HEK293 (cell line): ENCODE data around the gene CDK19.
A peak's percentile ranks its signal among the peaks of the same experiment; 100 is the strongest.

Source experiments
- CTCF ChIA-PET: fragments of 350-600 bp; formaldehyde crosslinking; extraction: SDS; loops from one replicate; lab custom pipeline; 2021; ENCODE audit warnings: antibody characterized with exemption; lab: Yijun Ruan, JAX
- POLR2A ChIA-PET: fragments of 300-600 bp; formaldehyde crosslinking; extraction: SDS; loops from one replicate; lab custom pipeline; 2020; ENCODE audit warnings: antibody characterized with exemption, inconsistent platforms; lab: Yijun Ruan, JAX
- H3K27ac ChIP-seq: fragments of 200-500 bp; sonication (Bioruptor generic); 2 replicates; pipeline ENCODE4 v1.5.1; 2014; ENCODE audit warnings: low read depth, low read length, control low read depth, inconsistent platforms; ENCODE audit errors: extremely low read depth
- H3K36me3 ChIP-seq, 2 experiments: fragments of 200-500 bp in 1 of 2; sonication (Bioruptor generic) in 1 of 2; 1 replicate in 1 of 2; 2 replicates in 1 of 2; pipeline ENCODE4 v1.5.1; 2014 to 2017; ENCODE audit warnings: inconsistent platforms in 2 of 2, low read length in 2 of 2; ENCODE audit not compliant: control insufficient read depth in 2 of 2, insufficient read depth in 1 of 2
- H3K4me1 ChIP-seq: fragments of 200-500 bp; sonication (Bioruptor generic); 2 replicates; pipeline ENCODE4 v1.5.1; 2014; ENCODE audit warnings: mild to moderate bottlenecking, low read length, inconsistent platforms; ENCODE audit not compliant: control insufficient read depth, insufficient read depth
- H3K4me3 ChIP-seq: 2 replicates; pipeline ENCODE4 v1.5.1; 2011; ENCODE audit warnings: low read depth, mild to moderate bottlenecking, control low read depth, low read length, moderate library complexity
- H3K9me3 ChIP-seq: fragments of 200-500 bp; sonication (Bioruptor generic); 2 replicates; pipeline ENCODE4 v1.5.1; 2014; ENCODE audit warnings: low read depth, low read length, inconsistent platforms; ENCODE audit not compliant: control insufficient read depth, insufficient read depth
- AEBP2 ChIP-seq: fragments of 450-650 bp; formaldehyde crosslinking; IDR thresholded peaks from 2 replicates; pipeline ENCODE4 v1.5.1; 2016; ENCODE audit warnings: missing biosample characterization, missing genetic modification characterization, borderline replicate concordance
- GFI1B ChIP-seq: fragments of 450-650 bp; formaldehyde crosslinking; IDR thresholded peaks from 2 replicates; pipeline ENCODE4 v1.5.1; 2016; ENCODE audit warnings: missing biosample characterization, missing genetic modification characterization
- GLI4 ChIP-seq: fragments of 450-650 bp; formaldehyde crosslinking; IDR thresholded peaks from 2 replicates; pipeline ENCODE4 v1.5.1; 2016; ENCODE audit warnings: missing biosample characterization, missing genetic modification characterization
- MEIS1 ChIP-seq: sonication (generic); formaldehyde crosslinking; IDR thresholded peaks from 2 replicates; pipeline ENCODE4 v1.8.1; 2022; ENCODE audit warnings: missing genetic modification reagents, mild to moderate bottlenecking, borderline replicate concordance
- PRDM1 ChIP-seq: fragments of 450-650 bp; formaldehyde crosslinking; IDR thresholded peaks from 2 replicates; pipeline ENCODE4; 2016; ENCODE audit warnings: missing biosample characterization, missing genetic modification characterization
- SCRT2 ChIP-seq: fragments of 450-650 bp; formaldehyde crosslinking; IDR thresholded peaks from 2 replicates; pipeline ENCODE4 v1.5.1; 2016; ENCODE audit warnings: missing biosample characterization, missing genetic modification characterization
- ZBTB20 ChIP-seq: fragments of 450-650 bp; formaldehyde crosslinking; IDR thresholded peaks from 2 replicates; pipeline ENCODE4 v1.5.1; 2016; ENCODE audit warnings: missing biosample characterization, missing genetic modification characterization
- ZEB2 ChIP-seq: fragments of 450-650 bp; formaldehyde crosslinking; IDR thresholded peaks from 2 replicates; pipeline ENCODE4 v1.5.1; 2016; ENCODE audit warnings: missing biosample characterization, missing genetic modification characterization
- ZFP69B ChIP-seq: fragments of 450-650 bp; formaldehyde crosslinking; IDR thresholded peaks from 2 replicates; pipeline ENCODE4 v1.5.1; 2016; ENCODE audit warnings: missing biosample characterization, missing genetic modification characterization
- ZNF133 ChIP-seq: fragments of 450-650 bp; formaldehyde crosslinking; IDR thresholded peaks from 2 replicates; pipeline ENCODE4 v1.5.1; 2016; ENCODE audit warnings: missing biosample characterization, missing genetic modification characterization
- ZNF169 ChIP-seq: fragments of 450-650 bp; formaldehyde crosslinking; IDR thresholded peaks from 2 replicates; pipeline ENCODE4 v1.5.1; 2016; ENCODE audit warnings: missing biosample characterization, missing genetic modification characterization
- ZNF350 ChIP-seq: fragments of 450-650 bp; formaldehyde crosslinking; IDR thresholded peaks from 2 replicates; pipeline ENCODE4 v1.5.0; 2017; ENCODE audit warnings: missing biosample characterization, mild to moderate bottlenecking, missing genetic modification characterization
- ZNF37A ChIP-seq: fragments of 450-650 bp; IDR thresholded peaks from 2 replicates; pipeline ENCODE4 v1.5.1; 2018; ENCODE audit warnings: missing biosample characterization, missing genetic modification characterization
- ZNF596 ChIP-seq: fragments of 450-650 bp; IDR thresholded peaks from 2 replicates; pipeline ENCODE4 v1.5.0; 2018; ENCODE audit warnings: missing biosample characterization, mild to moderate bottlenecking, missing genetic modification characterization, moderate library complexity
- ZNF621 ChIP-seq: fragments of 450-650 bp; formaldehyde crosslinking; IDR thresholded peaks from 2 replicates; pipeline ENCODE4 v1.5.1; 2017; ENCODE audit warnings: missing biosample characterization, missing genetic modification characterization
- ZNF654 ChIP-seq: fragments of 450-650 bp; formaldehyde crosslinking; IDR thresholded peaks from 2 replicates; pipeline ENCODE4 v1.5.1; 2016; ENCODE audit warnings: low read depth, missing biosample characterization, missing genetic modification characterization
- ZNF677 ChIP-seq: fragments of 450-650 bp; IDR thresholded peaks from 2 replicates; pipeline ENCODE4 v1.5.0; 2018; ENCODE audit warnings: missing biosample characterization, mild to moderate bottlenecking, missing genetic modification characterization, moderate library complexity
- ZNF76 ChIP-seq: fragments of 450-650 bp; formaldehyde crosslinking; IDR thresholded peaks from 2 replicates; pipeline ENCODE4; 2016; ENCODE audit warnings: low read depth, missing biosample characterization, missing genetic modification characterization, borderline replicate concordance
- ZNF830 ChIP-seq: fragments of 450-650 bp; IDR thresholded peaks from 2 replicates; pipeline ENCODE4 v1.5.0; 2018; ENCODE audit warnings: missing biosample characterization, missing genetic modification characterization, low read depth, mild to moderate bottlenecking, moderate library complexity
- ZNF837 ChIP-seq: fragments of 450-650 bp; formaldehyde crosslinking; IDR thresholded peaks from 2 replicates; pipeline ENCODE4 v1.5.1; 2016; ENCODE audit warnings: missing biosample characterization, missing genetic modification characterization
- TF ChIP-seq, protein P1 (sequence below): fragments of 450-650 bp; formaldehyde crosslinking; IDR thresholded peaks from 2 replicates; pipeline ENCODE4 v1.5.1; 2016; ENCODE audit warnings: missing biosample characterization, missing genetic modification characterization
- TF ChIP-seq, protein P2 (sequence below): fragments of 450-650 bp; formaldehyde crosslinking; IDR thresholded peaks from 2 replicates; pipeline ENCODE4 v1.5.1; 2016; ENCODE audit warnings: missing biosample characterization, missing genetic modification characterization

CDK19 gene

DNA sequence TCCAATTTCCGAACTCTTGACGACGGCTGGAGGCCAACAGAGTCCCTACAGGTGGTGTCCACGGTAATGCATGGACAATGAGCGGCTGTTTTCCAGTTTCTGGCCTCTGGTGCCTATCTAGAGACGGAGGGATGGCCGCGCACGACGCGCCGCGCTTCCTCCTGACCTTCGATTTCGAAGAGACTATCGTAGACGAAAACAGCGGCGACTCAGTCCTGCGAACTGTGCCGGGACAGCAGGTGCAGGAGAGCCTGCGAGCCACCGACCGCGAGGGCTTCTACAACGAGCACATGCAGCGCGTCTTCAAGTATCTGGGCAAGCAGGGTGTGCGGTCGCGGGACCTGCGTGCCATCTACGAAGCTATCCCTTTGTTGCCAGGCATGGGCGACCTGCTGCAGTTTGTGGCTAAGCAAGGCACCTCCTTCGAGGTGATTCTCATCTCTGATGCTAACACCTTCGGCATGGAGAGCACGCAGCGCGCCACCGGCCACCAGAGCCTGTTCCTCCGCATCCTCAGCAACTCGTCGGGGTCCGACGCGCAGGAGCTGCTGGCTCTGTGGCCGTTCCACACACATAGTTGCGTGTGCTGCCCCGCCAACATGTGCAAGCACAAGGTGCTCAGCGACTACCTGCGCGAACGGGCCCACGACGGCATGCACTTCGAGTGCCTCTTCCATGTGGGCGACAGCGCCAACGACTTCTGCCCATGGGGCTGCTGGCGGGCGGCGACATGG, 169.4 kb downstream of the CDK19 start (continued):
- TF ChIP-seq ZEB2, result no peak
- no peak for TF ChIP-seq ZNF621 (tag by site-specific recombination)
- no peak for TF ChIP-seq GFI1B (tag by site-specific recombination)
- TF ChIP-seq, protein P1, sequence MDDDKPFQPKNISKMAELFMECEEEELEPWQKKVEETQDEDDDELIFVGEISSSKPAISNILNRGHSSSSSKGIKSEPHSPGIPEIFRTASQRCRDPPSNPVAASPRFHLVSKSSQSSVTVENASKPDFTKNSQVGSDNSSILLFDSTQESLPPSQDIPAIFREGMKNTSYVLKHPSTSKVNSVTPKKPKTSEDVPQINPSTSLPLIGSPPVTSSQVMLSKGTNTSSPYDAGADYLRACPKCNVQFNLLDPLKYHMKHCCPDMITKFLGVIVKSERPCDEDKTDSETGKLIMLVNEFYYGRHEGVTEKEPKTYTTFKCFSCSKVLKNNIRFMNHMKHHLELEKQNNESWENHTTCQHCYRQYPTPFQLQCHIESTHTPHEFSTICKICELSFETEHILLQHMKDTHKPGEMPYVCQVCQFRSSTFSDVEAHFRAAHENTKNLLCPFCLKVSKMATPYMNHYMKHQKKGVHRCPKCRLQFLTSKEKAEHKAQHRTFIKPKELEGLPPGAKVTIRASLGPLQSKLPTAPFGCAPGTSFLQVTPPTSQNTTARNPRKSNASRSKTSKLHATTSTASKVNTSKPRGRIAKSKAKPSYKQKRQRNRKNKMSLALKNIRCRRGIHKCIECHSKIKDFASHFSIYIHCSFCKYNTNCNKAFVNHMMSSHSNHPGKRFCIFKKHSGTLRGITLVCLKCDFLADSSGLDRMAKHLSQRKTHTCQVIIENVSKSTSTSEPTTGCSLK (tag by site-specific recombination), result no peak
- no peak for TF ChIP-seq AEBP2 (tag by site-specific recombination)
- no peak for TF ChIP-seq MEIS1 (CRISPR knock-in tag)
- TF ChIP-seq, all 188 proteins: peak for 0

- Histone ChIP-seq H3K27ac (no peak overlapping the region), H3K4me3 (no peak overlapping the region), H3K9me3 (no peaks in the 10 kb centered on the region), H3K36me3 (peaks cover 0 to 9% of the 10 kb centered on the region in 2 experiments; a peak in 1 of 3 replicates), H3K4me1 (no peaks in the 10 kb centered on the region)
- ChIA-PET POLR2A (interaction anchor here (1.0 kb wide), 1 partner anchor 172 kb away, joined by 4 read pairs; the partner anchor contains the start of gene CDK19), CTCF (interaction anchor here (0.7 to 1.1 kb wide), 4 partner anchors 39 to 368 kb away, joined by 3 to 5 read pairs (median 4); no protein-coding TSS in a partner anchor)
- TF ChIP-seq SCRT2 (tag by site-specific recombination) (no peak), ZNF677 (tag by site-specific recombination) (no peak), ZFP69B (tag by site-specific recombination) (no peak), GLI4 (tag by site-specific recombination) (no peak), ZNF169 (tag by site-specific recombination) (no peak), ZNF837 (tag by site-specific recombination) (no peak), ZNF76 (no peak), ZNF830 (tag by site-specific recombination) (no peak)
Observed at GRCh38 chr6:110643175-110643574, 172.1 kb downstream of the CDK19 start.

DNA sequence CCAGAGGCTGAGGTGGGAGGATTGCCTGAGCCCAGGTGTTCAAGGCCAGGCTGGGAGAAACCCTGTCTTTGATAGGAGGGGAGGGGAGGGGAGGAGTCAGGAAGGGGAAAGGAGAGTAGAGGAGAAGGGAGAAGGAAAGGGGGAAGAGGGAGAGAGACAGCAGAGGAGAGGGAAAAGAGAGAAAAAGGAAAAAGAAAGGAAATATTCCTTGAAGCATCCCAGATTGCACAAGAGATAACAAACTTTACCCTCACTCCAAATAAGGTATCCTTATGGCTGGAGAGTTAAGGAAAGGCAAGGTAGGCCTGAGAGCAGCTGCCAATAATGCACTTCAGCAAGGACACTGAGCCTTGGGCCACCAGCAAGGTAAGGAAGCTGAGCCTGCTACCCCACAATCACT, 172.6 kb downstream of the CDK19 start:
- POLR2A ChIA-PET, result interaction anchor here (1.0 kb wide), 1 partner anchor 173 kb away, joined by 4 read pairs; the partner anchor contains the start of gene CDK19
- Histone ChIP-seq H3K4me3 (no peak overlapping the region), H3K9me3 (no peaks in the 10 kb centered on the region), H3K27ac (no peak overlapping the region), H3K36me3 (peaks cover 0 to 9% of the 10 kb centered on the region in 2 experiments; a peak in 1 of 3 replicates), H3K4me1 (no peaks in the 10 kb centered on the region)
- TF ChIP-seq PRDM1 (tag by site-specific recombination), result peak; percentile 72
- no peak for TF ChIP-seq ZNF37A (tag by site-specific recombination)
- CTCF ChIA-PET, result interaction anchor here (0.6 to 1.1 kb wide), 8 partner anchors 24 to 369 kb away, joined by 3 to 6 read pairs (median 4); no protein-coding TSS in a partner anchor

DNA sequence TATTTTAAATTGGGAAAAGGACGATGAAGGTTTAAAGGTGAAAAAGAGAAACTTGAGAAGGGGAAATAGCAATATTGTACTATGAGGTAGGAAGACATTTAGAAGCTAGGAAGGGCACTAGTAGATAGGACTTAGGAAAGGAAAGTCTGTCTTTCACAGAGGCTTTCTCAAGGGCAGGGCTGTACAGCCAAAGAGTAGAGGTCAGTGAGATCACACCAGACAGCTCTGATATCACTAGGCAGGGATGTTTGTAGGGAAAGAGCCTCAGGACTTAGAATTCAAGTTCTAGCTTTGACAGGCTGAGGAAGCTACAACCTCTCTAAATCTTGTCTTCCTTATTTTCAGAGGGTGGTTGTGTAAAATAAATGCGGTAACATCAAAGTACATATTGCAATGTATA, 178.5 kb downstream of the CDK19 start:
- TF ChIP-seq, protein P2, sequence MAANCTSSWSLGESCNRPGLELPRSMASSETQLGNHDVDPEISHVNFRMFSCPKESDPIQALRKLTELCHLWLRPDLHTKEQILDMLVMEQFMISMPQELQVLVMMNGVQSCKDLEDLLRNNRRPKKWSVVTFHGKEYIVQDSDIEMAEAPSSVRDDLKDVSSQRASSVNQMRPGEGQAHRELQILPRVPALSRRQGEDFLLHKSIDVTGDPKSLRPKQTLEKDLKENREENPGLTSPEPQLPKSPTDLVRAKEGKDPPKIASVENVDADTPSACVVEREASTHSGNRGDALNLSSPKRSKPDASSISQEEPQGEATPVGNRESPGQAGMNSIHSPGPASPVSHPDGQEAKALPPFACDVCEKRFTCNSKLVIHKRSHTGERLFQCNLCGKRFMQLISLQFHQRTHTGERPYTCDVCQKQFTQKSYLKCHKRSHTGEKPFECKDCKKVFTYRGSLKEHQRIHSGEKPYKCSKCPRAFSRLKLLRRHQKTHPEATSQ (tag by site-specific recombination), result no peak
- TF ChIP-seq ZNF350 (tag by site-specific recombination), result no peak
- no peak for TF ChIP-seq ZNF596 (tag by site-specific recombination)
- TF ChIP-seq ZNF654 (tag by site-specific recombination), result no peak
- TF ChIP-seq ZBTB20, result no peak
- no peak for TF ChIP-seq ZNF133
- Histone ChIP-seq H3K4me1 (no peaks in the 10 kb centered on the region), H3K27ac (no peak overlapping the region), H3K4me3 (no peak overlapping the region), H3K36me3 (no peaks in the 10 kb centered on the region), H3K9me3 (no peaks in the 10 kb centered on the region)
- CTCF ChIA-PET, result no interaction called here
- POLR2A ChIA-PET, result no interaction called here
